HG03378 (cell line): ENCODE results near the gene FAM107B.

Experiments used
- ATAC-seq: cut with Tn5 transposase; IDR thresholded peaks from one replicate; pipeline ENCODE4 v1.9.1; 2021; ENCODE audit warnings: mild to moderate bottlenecking, moderate library complexity; ENCODE audit not compliant: unreplicated experiment

FAM107B gene

DNA sequence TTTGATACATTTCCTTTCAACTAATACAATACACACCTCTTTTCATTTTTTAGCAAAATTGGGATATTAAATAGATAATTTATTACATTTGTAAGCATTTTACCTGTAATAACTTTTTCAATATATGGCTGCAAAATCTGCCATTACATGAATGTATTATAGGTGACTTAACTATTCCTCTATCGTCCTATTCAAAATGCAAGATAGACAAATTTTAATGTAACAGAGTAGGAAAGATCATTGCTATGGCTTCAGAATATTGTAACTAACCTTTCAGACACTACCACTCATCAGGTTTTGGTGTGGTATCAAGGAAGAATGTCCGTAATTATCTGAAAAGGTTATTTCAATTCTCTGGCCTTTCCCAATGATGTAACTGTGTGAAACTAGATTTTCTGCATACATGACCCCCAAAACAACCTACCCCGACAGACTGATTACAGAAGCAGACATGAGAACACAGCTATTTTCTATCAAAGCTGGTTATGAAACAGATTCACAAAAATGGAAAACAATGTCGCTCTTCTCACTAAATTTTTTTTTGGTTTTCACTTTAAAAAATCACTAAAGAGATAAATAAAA is 211.2 kb downstream of the FAM107B start:
- no peak for ATAC-seq

DNA sequence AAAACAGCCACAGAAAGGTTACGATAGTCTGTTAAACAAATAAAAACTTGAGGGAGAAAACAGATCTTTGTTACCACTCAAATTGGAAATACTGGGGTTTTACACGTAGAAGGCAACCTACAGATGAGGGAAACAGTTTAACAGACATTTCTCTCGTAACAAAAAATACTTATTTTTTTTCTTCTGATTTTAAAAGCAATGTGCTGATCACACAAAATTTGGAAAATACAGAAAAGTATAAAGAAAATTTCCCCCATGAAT is 211.7 kb downstream of the FAM107B start:
- no peak for ATAC-seq

DNA sequence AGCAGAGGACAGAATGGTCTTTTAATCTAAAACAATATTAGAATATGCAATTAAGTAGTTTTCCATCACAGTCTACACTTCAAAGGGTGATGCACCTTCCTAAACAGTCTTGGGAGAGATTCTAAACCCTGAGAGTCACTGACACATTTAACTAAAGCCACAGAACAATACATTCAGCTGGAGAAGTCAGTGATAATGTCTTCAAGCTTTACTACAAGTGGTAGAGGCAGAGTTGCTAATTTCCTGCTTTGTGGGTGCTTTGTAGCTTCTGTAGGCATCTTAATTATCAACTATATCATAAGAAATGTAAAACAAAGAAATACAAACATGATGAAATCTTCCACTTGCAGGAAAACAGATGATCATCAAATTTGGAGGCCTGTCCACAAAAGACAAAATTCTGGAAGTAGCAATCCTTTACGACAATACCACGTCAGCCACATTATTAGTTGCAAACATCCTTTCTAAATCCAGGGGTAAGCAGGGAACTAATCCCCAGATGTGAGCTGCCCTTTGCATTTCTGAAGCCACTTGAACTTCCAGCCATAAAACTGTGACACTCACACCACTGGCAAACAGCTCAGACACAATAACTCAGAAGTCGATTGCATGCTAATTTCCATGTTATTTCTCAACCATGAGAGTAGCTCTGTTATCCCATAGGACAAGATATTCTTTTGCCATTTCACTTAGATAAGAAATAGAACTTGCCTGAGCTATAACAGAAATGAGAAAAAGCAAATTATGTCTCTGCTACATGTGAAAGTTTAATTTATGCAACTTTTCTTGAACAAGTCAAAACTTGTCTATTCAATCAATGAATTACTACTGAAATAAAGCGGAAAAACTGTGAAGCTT is 212.2 kb downstream of the FAM107B start:
- no peak for ATAC-seq

DNA sequence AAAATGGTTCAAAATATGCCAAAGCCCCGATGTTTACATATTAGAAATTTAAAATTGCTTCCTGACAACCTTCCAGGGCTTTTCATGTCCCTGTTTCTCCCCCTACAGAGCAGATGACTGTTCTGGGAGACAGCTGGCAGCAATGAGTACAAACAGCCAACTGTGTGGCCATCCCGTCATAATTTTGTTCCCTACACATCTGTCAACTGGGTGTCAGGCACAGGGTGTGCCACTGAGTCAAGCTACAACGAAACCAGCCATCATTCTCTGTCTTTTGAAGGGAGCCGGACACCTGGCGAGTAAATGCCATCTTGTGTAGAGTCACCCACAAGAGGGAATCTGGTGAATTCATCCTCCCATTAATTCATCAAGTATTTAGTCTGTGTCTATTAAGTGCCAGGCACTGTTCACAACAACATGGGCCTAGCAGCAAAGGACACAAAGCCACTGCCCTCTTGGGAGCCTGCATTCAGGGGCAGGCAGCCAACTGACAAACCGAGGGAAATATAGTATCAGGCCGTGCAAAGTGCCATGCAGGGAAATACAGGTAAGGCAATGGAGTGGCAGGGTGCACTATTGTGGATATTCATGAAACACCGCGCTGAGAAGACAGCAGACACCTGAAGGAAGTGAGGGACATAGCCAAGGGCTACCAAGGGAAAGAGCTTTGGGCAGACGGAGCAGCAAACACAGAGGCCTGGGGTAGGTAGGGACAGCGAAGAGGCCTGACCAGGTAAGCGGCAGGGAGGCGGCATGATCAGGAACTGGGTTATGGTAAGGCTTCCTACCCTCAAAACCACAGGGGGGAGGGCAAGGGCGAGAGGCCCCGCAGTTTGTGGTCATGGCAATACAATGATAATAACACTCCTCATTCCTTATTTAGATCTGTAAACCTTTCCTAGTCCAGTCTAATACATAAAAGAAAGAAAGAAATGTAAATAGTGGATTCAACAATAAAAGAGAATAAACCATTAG is 213.6 kb downstream of the FAM107B start:
- ATAC-seq: no peak

DNA sequence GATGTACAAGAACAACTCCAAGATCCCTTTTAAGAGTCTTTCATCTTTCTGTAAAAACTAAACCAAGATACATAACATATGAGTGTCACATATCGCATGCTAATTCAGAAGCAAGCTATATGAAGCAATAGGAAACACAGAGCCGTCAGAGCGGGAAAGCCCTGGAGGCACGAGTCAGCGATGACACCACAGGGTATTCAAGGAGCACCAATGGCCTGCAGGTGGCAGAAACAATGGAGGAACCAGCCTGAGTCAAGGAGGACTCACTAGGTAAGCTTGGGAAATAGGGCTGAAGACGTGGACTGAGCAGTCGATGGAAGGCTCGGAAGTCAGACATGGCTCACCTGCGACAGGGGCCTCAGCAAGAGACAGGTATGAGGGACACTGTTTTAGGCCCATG is 214.4 kb downstream of the FAM107B start:
- ATAC-seq: no peak

DNA sequence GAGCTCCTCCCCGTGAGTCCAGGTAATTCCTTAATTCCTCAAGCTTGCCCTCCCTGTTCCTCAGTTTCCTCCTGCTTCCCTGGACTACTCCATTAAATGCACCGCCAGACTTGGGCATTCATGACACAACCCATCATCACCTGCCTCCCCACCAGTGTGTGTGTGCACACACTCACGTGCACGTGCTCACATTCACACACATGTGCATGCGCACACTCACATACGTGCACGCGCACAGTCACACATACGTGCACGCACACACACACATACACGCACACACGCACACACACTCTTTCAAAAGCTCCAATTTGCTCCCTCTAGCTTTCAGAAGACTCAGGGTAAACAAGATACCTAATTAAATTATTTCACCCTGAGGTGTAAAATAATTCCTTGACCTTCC is 216.7 kb downstream of the FAM107B start:
- ATAC-seq: no peak

DNA sequence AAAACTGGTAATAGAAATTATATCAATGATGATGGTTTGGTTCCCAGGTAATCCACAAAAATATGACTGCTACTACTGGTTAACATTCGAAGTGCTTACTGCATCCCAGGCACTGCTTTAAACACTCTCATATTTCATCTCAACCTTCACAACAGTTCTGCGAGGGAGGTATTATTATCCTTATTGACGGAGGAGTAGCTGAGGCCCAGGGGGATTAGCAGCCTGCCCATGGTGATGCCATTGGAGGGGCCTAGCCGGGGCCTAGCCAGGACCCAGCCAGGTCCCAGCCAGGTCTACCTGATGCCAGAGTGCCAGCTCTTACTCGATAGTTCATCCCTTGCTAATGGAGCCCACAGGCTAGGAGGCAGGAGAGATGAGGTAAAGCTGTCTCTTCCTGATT is 217.1 kb downstream of the FAM107B start:
- no peak for ATAC-seq

DNA sequence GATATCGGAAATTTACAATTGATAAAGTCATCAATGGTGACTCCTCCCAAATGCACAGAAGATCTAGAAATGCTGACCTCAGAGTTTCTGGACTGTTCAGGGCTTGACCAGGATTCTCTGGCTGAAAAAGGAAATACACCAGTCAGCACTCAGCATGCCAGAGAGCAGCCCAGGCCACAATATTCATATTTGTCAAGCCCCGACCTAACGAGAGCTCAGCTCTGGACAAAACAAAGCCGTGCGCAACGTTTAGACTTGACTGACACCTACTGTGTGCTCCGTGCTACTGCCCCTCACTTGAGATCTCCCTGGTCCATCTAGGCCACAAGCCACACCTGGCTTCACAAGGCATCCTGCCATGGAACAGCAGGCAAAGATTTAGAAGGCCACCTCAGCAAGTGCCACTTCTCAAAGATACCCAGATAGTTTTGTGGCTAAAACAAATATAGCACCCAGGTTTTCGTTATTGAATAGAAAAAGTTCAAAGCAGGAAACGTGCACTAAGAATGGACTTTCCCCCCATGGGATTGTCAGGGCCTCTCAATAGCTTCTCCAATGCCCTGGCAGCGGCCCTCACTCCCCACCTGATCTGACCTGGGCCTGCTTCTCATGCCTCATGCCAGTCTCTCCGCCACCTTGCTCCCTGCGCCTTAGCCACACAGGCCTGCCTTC is 218.3 kb downstream of the FAM107B start:
- peak; percentile 37 for ATAC-seq

DNA sequence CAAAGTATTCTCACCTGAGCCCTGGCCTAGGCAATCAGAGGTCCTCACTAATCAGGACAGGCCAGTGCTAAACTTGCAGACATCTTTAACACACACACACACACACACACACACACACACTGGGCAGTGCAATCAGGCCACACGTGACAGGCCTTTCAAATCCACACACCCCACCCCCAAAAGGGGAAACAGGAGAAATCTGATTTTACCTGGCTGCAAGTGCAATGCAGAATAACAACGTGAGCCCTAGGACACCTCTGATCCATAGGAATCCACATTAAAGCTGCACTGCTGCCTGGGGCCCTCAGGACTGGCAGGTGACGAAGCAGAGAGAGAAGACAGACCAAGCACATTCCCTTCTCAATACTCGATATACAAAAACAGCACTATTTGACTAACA is 218.9 kb downstream of the FAM107B start:
- ATAC-seq: no peak

DNA sequence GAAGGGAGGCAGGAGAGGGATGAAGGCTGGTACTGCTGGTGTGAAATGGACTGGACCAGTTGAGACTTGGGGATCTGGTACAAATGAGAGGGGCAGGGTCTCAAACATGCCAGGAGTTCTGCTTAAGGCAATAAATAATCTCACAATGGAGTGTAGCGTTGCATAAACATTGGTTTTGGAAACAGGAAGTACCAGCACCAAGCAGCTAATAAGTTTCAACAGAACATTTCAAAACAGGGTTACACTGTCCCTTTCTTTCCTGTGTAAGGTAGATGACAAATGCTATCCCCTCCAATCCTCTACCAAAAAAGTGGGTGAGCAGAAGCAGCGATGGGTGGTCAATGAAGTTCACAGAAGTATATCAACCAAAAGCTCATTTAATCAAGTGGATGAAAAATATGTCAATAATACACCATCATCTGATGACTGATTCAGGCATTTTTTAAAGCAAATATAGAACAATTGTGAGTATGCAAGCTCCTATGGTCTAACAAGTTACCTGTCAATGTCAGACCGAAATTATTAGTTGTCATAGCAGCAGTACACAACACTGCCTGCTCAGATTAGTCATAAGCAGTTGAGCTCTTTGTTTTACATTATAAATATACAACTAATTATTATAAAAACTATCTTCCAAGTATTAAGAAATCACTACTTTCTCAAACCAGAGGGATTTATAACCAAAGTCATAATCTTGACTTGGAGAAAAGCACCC is 220.0 kb downstream of the FAM107B start:
- ATAC-seq: no peak

DNA sequence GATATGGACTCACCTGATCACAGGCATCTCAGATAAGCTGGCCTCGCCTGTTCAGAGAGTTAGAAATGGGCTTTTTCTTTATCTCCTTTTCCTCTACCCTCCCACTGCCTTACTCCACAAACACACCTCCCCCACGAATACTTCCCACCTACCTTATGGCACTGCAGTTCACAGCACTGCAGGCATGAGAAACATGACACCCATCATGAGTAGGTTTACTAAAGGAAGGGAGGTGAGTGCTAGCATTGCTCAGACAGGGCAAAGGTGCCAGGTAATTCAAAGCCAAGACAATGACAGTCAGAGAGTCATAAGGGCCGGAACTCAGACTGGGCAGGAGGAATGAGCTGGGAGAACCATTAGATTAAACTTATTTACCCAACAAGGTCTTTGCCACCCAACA is 220.6 kb downstream of the FAM107B start:
- no peak for ATAC-seq

DNA sequence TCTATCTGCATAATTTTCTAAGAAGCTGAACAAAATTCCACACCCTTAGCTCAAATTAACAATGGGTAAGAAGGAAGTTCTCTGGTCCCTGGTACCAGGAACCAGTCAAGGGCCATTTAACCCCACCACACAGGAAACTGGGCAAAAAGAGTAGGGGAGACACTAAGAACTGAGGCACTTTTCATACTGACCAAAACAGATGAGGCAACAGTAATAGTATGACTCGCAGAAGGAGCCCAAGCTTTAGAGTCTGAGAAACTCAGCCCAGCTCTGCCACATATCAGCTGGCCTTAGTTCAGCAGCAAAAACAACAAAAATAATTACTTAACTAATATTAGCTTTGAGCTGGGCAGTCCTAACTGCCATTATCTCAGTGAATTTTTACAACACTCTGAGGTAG is 221.2 kb downstream of the FAM107B start:
- ATAC-seq: no peak

DNA sequence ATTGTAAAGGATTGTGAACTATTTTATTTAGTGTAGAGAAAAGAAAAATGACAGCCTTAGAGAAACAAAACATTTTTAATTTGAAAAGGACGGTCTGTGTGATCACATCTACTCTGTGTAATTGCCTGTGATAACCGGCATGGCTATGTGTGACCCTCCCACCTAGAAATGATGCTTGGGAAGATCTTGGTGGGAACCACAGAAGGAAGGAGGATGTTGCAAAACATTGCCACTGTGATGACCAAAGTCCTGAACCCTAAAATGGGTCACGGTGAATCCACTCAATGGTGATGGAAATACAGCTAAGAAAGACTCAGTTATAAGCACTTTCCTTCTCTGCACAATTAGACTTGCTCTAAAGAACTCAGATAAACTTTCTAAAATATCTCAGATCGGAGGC is 222.7 kb downstream of the FAM107B start:
- no peak for ATAC-seq

DNA sequence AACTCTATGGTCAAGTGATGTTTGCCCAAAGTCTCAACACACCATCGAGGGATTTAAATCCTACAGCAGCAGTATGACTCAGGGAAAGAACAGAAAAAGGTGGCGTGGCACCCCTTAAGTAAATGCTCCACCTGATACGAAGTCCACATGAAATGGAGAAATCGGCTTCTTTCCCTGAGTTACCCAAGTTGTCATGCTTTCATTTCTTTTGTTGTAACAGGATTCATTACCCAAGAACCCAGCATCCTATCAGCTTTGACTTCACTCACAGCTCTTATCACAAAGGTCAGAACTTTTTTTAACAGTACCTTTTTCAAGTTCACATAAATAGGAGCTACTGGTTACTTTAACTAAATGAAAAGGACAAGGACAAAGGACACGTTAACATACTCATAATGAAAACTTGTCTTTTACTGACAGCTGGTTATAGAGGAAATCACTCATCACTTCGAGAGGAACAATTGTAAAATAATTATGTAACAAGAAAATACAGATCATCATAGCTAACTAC is 224.2 kb downstream of the FAM107B start:
- ATAC-seq: no peak

DNA sequence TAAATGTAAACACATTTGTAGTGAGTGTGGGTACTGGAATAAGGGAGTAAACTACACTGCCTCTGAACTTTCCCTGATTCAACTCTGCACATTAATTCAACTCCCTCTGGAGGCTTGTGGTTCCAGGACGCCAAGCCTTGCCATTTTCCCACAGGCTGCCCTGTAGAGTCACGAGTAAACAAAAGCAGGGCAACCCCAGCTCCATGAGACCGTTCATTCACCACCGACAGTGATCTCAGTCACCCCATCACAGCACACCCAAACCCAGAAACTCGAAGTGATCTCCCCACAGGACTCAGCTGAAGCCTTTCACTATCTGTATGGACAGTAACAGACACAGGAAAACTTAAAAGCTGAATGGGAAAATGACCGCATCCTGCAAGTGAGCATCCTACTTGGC is 225.2 kb downstream of the FAM107B start:
- no peak for ATAC-seq

DNA sequence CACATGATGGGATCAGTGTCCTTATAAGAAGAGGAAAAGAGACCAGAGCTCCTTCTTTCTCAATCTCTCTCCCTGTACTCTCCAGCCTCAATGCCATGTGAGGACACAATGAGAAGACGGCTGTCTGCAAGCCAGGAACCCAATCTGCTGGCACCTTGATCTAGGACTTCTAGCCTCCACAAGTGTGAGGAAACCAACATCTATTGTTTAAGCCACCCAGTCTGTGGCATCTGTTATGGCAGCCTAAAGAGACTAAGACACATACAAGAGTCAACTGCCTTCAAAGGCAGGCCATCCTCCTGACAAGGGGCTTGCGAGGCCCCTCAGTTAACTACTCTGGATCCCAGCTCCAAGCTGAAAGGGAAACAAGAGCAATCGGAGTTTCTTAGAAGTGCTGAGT is 225.7 kb downstream of the FAM107B start:
- ATAC-seq: no peak

DNA sequence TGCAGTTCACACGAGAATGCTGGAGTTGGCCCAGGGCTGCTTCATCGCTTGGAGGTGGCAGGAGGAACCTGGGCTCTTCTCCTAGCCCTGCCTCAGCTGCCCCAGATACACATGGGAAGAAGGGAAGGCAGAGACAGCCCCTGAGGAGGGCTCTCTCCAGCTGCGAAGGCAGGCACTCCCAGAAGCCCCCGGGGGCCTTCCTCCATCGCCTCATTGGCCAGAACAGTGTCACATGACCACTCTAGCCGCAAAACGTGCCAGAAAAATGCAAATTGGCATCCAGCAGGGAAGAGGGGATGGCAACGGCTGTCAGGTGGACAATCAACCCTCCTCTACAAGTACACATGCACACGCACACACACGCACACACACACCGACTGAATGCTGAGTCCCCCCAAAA is 226.2 kb downstream of the FAM107B start:
- ATAC-seq: no peak

DNA sequence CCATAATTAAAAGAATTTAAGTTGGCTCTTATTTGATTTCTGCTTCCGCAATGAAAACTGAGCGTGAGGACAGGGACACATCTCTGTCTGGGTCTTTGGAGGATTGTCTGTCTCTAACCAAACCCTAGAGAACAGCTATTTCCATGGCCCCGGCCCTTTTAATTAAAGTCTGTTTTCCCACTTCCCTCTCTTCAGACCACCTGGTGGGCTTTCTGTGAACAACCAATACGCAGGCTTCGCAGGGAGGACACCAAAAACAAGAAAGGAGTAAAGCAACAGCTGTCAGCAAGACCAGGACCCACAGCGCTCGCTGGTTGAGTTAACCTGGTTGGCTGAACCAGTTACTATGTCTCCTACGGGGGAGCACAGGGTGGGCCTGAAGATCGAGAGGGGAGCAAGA is 226.9 kb downstream of the FAM107B start:
- no peak for ATAC-seq

DNA sequence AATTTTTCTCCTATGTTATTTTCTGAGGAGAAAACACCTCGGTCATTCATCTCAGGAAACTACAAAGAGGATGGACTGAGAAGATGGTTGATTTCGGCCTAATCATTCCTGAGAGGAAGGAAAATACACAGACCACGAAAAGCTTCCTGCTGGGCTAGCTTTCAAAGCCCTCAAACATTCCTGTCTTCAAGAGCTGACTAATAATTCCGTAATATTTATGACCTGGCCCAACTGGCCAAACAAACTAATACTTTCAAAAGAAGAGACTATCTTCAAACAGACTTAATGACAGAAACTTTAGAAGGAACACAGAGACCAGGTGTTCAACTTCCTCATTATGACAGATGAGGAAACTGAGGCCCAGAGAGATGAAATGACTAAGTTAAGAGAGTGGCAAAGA is 228.9 kb downstream of the FAM107B start:
- no peak for ATAC-seq

DNA sequence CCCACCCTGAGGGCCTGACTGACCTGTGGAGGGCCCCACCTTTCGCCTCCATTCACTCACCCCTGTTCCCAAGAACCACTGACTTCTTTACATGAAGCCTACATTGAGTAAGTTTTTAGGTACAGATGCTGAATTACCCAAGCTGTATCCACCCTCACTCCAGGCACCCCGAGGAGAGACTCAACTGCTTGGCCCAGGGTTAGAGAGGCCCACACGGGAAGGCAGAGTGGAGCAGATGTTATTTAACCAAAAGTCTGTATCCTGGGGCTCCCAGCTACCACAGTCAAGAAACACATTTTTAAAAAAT is 230.8 kb downstream of the FAM107B start:
- ATAC-seq: no peak
